AG04450 (cell line): ENCODE results near the gene WRAP73. TPM values are rescaled to one million over a fixed set of nuclear protein-coding genes. Genes with fewer than 3 reads are reported as not detected.

Source experiments
- CTCF ChIA-PET: fragments of 300-600, 350-600 bp; formaldehyde crosslinking; extraction: SDS; loops from one replicate; lab custom pipeline; 2022; ENCODE audit warnings: antibody characterized with exemption, inconsistent platforms; lab: Charles Lee
- POLR2A ChIA-PET: fragments of 350-600 bp; formaldehyde crosslinking; extraction: SDS; loops from one replicate; lab custom pipeline; 2021; ENCODE audit warnings: antibody characterized with exemption, inconsistent platforms; lab: Yijun Ruan, JAX
- DNase-seq: peaks from one replicate; pipeline ENCODE4 v3.0.0-alpha.2; 2011; ENCODE audit warnings: low read depth, low spot score
- H3K27ac ChIP-seq: one replicate; pipeline ENCODE4 v1.5.1; 2012; ENCODE audit warnings: low read depth, low read length, control low read depth
- H3K27me3 ChIP-seq: one replicate; pipeline ENCODE4 v1.6.0; 2012; ENCODE audit warnings: low read length; ENCODE audit not compliant: control insufficient read depth, insufficient read depth
- H3K4me3 ChIP-seq: 2 replicates; pipeline ENCODE4 v1.5.1; 2011; ENCODE audit warnings: mild to moderate bottlenecking, low read depth, low read length, control low read depth
- H3K9me3 ChIP-seq: 2 replicates; pipeline ENCODE4 v1.5.1; 2012; ENCODE audit warnings: low read length; ENCODE audit not compliant: control insufficient read depth, insufficient read depth
- CTCF ChIP-seq: IDR thresholded peaks from 2 replicates; pipeline ENCODE4 v1.5.1; 2011; ENCODE audit warnings: low read depth, low read length, control low read depth, inconsistent platforms
- polyA plus RNA-seq: library from polyadenylated mRNA; depleted of rRNA; stranded (reverse); fragments of >200 nt; gene quantifications from 2 replicates; pipeline ENCODE4 v1.2.3, GENCODE V29; 2011

WRAP73 gene
- polyA plus RNA-seq, 1 experiment: 14.1 TPM

DNA sequence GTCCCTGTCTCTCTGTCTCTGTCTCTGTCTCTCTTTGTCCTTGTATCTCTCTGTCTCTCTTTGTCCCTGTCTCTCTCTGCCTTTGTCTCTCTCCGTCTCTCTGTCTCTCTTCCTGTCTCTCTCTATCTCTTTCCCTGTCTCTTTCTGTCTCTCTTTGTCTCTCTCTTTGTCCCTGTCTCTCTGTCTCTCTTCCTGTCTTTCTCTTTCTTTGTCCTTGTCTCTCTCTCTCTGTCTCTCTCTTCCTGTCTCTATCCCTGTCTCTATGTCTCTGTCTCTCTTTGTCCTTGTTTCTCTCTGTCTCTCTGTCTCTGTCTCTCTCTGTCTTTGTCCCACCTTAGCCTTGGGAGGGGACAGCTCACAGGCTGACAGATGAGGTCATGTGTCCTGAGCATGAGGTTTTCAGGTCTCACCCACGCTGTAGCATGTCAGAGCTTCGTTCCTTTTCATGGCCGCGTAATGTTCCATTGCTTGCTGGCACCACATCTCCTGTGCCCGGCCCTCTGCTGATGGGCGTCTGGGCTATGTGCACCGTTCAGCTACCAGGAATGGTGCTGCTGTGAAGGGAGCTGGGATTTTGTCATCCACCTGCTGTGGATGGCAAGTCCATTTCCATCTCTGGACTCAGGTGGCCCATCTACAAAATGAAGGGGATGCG is 30.0 kb upstream of the WRAP73 start:
- ChIA-PET CTCF (no interaction called here), POLR2A (no interaction called here)
- Histone ChIP-seq H3K27ac (no peak overlapping the region), H3K9me3 (no peaks in the 10 kb centered on the region; the same call in 1 of the 2 replicates), H3K27me3 (peaks cover 10% of the 10 kb centered on the region), H3K4me3 (no peak overlapping the region)
- TF ChIP-seq CTCF: no peak
- no peak for DNase-seq

GRCh38 chr1:3679098-3679555 is 29.2 kb upstream of the WRAP73 start:
- ChIA-PET CTCF (no interaction called here), POLR2A (no interaction called here)
- Histone ChIP-seq H3K27ac (no peak overlapping the region), H3K9me3 (no peaks in the 10 kb centered on the region; the same call in 1 of the 2 replicates), H3K4me3 (no peak overlapping the region), H3K27me3 (peaks cover 12% of the 10 kb centered on the region)
- no peak for TF ChIP-seq CTCF
- no peak for DNase-seq

DNA sequence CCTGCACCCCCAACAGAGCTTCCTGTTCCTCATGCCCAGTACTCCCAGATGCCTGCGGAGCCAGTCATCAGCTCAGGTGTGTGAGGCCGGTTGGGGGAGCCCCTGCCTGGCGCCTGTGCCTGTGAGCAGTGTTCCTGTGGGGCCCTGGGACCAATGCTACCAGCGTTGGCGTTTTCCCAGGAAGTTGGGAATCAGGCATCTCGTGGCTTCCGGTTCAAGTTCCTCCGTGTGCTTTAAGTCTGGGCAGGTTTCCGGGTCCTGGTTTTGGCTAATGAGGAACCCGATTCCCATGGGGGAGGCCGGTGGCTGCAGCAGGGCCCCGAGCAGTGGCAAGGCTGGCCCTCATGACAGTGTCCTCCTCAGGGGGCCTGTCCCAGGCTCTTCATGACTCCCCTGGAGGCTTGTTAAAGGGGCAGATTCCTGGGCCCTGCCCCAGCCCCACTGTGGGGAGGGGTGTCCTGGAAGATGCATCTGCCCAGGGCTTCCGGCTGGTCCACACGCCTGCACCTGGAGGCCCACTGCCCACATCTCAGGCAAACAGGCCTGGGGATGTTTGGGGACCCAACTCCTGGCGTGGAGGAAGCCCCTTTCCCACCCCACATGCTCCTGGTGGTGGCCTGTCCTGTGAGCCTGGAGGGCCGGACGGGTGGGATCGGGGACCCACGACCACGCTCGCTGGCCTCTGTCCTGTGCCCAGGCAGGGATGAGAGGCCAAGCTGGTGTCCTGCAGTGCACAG is 28.6 kb upstream of the WRAP73 start:
- no peak for DNase-seq
- H3K9me3 ChIP-seq: no peaks in the 10 kb centered on the region; the same call in 1 of the 2 replicates
- CTCF ChIA-PET: no interaction called here
- no peak overlapping the region for H3K4me3 ChIP-seq
- no peak for TF ChIP-seq CTCF
- peaks cover 13% of the 10 kb centered on the region for H3K27me3 ChIP-seq
- no peak overlapping the region for H3K27ac ChIP-seq
- POLR2A ChIA-PET: no interaction called here

DNA sequence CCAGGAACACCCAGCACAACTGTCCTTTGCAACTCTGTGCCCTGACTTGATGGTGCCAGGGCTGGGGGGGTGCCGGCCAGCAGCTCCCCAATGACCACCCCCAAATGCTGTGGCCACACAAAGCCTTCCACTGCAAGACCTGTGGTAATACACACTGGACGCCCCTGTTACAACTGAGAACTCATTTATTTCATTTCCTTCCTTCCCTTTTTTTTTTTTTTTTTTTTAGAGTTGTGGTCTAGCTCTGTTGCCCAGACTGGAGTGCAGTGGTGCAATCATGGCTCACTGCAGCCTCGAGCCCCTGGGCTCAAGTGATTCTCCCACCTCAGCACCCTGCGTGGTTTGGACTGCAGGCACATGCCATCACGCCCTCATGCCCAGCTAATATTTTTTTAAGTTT is 27.6 kb upstream of the WRAP73 start:
- DNase-seq: no peak
- peaks cover 7% of the 10 kb centered on the region for H3K27me3 ChIP-seq
- no peak overlapping the region for H3K4me3 ChIP-seq
- POLR2A ChIA-PET: no interaction called here
- TF ChIP-seq CTCF: no peak
- CTCF ChIA-PET: interaction anchor here (0.6 to 0.7 kb wide), 3 partner anchors 154 to 193 kb away, joined by 3 to 8 read pairs (median 5); no protein-coding TSS in a partner anchor
- H3K9me3 ChIP-seq: no peaks in the 10 kb centered on the region; the same call in 1 of the 2 replicates
- H3K27ac ChIP-seq: no peak overlapping the region
